Right renal cortex interstitium (tissue), 3 donors: ENCODE measurements around the gene C19orf25. TPM values are rescaled to one million over a fixed set of nuclear protein-coding genes. Genes with fewer than 3 reads are reported as not detected.

ENCODE experiments used
- DNase-seq, 3 donors: peaks; one replicate each; pipeline ENCODE4 v3.0.0-alpha.2; 2013; ENCODE audit warnings: low read depth in 3 of 3, low spot score in 2 of 3
- polyA plus RNA-seq, 3 donors: library from polyadenylated mRNA; unstranded; fragments of 120-200 nt; gene quantifications; one replicate each; pipeline ENCODE4 v1.2.1, GENCODE V29; 2013; ENCODE audit not compliant: insufficient read length in 3 of 3

C19orf25 gene
- polyA plus RNA-seq, 3 donors, result 17.4 to 21.2 (median 18.5) TPM

DNA sequence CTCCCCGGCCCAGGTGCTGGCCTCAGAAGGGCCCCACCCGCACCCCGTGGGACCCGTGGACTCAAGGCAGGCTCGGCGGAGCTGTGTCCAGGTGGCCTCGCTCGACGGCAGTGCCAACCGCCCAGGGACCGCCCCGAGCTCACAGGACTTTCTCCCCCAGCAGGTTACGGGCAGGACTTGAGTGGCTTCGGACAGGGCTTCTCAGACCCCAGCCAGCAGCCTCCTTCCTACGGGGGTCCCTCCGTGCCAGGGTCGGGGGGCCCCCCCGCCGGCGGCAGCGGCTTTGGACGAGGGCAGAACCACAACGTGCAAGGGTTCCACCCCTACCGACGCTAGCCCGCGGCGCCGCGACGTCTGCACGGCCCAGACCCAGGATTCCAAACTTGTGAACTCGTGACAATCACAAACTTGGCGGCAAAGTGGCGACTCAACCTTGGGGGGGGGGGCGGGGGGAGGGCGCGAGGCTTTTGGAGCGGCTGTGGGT is 44.4 kb downstream of the C19orf25 start:
- no peak for DNase-seq

DNA sequence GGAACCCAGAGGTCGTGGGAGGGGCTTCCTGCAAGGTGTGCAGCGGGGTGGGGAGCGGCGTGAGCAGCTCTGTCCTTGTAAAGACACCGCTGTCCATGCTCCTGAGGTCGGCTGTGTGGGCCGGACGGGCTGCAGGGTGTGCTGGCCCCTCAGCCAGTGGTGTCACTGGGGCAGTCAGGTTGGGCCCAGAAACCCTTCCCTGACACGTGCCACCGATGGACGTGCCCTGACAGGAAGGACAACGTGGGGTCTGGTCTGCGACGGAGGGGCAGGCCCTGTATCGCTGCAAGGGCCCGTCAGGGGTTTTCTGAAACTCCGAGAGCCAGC is 45.0 kb downstream of the C19orf25 start:
- no peak for DNase-seq

DNA sequence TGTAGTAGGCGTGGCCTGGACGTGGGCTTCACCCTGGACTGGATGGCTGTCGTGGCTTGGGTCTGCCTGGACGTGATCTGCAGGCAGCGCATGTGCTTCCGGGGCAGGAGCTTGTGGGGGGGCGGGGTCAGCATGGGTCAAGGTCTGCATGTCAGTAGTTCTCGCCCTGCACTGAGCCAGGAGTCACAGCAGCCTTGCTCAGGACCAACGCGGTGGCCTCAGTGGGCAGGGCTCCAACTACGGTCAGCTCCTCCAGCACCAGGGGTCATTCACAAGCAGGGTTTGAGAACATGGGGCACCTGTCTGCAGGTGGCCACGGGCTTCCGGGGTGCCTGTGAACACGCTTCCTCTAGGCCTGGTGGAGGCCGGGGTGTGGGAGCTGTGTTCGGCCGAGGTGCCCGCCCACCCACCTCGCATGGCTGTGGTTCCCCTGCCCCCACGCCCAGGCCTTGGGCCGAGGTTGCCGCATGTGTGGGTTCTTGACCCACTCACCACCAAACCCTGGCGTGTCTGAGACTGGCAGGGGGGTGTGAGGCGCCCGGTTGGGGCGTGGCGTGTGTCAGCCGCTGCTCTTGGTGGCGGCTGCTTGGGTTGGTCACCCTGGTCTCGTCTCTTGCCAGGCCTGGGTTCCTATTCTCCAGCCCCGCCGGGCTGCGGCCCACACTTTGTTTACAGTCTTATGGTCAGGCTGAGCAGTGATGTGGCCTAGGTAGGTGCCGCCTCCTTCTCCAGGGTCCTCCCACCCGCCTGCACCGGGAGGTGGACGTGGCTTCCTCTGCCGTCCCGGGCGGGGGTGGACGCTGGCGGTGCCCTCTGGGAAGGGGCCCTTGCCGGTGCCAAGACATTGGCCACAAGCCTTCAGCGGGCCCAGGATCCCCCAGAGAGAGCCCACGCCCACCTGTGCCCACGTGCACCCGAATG is 45.6 kb downstream of the C19orf25 start:
- no peak for DNase-seq

DNA sequence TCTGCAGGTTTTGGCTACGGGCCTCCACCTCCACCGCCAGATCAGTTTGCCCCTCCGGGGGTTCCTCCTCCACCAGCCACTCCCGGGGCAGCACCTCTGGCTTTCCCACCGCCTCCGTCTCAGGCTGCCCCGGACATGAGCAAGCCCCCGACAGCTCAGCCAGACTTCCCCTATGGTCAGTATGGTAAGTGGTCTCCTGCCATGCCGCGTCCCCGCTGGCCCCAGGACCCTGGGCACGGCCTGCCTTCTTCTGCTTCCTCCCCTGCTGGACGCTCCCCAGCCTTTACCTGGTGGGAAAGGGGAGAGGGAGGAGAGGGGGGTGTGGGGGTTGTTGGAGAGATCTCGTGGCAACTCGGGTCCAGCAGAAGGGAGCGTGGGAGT is 46.5 kb downstream of the C19orf25 start:
- no peak for DNase-seq

DNA sequence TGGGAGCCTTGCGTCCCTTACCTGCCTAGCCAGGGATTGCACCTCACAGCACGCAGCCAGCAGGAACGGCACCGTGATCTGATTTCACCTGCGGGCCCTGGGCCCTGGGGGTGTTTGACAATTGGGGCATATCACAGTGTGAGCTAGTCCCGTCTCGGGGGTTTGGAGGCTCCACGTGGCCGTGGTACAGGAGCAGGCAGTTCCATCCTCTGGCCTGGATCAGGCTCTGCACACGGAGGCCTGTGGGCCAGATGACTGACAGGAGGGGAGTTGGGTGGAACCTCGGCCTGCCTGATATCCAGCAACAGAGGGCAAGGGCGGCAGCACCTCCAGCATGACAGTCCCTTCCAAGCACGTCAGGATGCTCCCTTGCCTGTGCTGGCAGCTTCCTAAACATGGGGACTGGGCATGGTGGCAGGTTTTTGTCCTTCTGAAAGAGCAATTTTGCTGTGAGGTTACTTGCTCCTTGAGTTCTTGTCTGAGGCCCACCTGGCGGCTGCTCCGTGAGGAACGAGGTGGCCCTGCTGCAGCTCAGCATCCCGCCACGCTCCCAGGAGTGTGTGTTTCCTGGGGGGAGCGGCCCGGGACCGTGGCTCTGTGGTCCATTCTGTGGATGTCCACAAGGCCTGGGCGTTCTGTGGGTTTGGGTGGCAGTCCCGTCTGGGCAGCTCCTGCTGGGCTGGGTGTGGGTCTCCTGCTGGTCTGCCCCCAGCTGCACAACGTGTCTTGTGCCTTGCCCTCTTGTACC is 47.1 kb downstream of the C19orf25 start:
- DNase-seq, result no peak

DNA sequence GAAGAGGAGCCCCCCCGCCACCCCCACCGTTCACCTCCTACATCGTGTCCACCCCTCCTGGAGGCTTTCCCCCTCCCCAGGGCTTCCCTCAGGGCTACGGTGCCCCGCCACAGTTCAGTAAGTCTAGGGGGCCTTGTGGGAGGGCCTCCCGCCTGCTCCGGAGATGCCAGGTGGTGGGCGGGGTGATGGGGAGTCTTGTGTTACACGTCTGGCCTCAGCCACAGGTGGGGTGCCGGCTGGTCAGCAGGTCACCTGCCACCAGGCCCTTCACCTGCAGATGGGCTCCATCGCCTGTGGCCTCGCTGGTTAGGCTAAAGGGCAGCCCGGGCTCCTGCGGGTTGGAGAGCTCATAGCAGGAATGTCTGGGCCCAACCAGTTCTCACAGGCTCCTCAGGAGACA is 48.8 kb downstream of the C19orf25 start:
- no peak for DNase-seq

DNA sequence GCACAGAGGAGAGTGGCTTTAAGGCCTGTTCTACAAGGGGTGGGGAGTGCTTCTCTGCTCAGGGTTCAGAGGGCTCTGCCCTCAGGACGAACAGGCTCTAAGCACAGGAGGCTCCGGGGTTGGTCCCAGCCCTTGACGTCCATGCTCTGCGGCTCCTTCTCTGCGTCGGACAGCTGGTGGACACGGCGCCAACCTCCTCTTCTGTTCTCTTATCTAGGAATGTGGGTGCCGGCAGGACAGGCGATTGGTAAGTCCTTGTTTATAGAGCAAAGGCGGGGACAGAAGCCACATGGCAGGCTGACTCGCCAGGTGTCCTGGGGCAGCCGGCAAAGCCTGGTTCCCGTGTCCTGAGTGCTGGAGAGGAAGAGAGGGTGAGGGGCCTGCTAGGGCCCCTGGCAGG is 49.3 kb downstream of the C19orf25 start:
- DNase-seq, result no peak

DNA sequence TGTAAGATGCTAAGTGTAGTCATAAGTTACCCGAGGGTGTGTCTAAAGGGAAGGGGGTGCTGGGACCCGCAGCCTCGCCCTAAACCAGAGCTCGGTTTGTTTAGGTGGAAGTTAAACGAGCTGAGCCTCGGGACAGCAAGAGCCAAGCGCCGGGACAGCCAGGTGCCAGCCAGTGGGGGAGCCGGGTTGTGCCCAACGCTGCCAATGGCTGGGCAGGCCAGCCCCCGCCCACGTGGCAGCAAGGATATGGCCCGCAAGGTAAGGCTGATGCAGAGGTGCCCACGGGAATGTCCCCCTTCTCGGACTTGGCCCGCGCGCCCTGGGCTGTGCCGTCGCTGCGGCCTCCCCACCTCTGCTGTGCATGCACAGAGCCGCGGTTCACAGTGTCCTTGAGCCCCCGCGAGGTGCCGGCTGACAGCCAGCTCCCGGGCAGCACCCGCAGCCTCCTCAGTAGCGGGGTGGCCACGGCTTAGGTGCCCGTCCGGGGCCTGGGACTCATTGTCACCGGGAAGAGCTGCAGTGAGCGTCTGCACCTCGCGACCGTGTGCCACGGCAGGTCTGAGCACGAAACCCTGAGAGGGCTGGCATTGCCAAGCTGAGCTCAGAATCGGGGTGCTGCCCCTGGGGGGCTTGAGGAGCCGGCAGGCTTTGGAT is 50.1 kb downstream of the C19orf25 start:
- DNase-seq, result no peak

DNA sequence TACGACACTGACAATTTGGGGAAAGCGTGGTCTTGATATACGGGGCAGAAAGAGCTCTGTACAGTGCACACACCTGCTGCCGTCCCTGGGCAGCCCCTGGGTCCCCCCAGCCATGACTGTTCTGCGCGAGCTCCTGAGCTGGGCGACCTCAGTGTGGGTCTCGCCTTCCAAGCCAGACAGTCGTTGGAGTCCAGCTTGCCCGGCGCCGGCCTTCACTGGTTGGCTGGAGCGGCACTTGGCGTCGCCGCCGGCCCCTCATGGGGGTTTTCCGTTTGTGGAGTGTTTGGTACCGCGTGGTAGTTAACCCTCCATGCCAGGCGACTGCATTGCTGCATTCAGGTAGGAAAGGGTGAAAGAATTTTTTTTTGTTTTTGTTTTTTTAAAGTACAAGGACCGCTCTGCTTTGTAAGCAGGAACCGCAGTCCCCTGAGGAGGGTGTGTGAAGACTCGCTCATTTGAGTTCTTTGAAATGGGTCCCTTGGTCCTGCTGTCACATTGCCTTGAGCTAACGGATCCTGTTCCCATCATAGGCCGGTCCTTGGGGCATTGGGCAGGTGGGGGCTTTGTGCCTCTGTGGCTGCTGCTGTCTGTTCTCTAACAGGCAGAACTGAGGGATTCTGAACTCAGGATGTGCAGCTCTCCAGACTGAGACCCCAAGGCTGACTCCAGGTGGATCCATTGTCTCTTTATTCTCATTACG is 51.6 kb downstream of the C19orf25 start:
- no peak for DNase-seq

DNA sequence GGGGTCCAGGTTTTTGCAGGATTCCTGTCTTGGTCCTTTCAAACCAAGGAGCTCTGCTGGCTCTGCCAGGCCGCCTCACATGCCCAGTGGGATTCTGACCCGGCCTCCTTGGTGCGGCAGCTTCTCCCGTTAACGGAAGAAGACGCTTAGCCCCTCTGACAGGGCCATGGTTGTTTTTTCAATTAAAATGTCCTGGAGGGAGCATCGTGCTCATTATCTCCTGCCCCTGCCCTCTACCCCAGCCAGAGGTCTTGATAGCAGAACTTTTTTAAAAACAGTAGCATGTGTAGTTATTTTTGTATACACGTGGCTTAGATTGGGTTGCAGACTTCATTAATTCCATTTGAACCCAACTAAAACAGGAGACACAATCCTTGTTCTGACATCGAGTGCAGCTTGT is 52.3 kb downstream of the C19orf25 start:
- DNase-seq, result no peak

DNA sequence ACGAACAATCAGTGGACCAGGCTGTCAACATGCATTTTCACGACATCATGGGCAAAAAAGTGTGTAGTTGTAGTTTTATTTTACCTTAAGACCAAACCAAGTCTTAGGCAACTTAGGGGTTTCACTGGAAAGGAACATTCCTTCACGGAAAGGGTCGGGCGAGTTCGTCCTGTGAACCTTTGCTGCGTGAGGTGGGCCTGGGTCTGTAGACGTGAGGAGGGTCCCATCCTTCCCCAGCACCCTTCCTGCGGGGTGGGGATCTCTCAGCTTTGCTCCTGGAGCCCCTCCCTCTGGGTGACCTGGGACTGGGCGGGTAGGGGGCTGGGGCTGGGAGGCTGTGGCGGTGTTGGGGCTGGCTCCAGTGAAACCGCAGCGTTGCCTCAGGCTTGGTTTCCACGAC is 53.1 kb downstream of the C19orf25 start:
- no peak for DNase-seq

DNA sequence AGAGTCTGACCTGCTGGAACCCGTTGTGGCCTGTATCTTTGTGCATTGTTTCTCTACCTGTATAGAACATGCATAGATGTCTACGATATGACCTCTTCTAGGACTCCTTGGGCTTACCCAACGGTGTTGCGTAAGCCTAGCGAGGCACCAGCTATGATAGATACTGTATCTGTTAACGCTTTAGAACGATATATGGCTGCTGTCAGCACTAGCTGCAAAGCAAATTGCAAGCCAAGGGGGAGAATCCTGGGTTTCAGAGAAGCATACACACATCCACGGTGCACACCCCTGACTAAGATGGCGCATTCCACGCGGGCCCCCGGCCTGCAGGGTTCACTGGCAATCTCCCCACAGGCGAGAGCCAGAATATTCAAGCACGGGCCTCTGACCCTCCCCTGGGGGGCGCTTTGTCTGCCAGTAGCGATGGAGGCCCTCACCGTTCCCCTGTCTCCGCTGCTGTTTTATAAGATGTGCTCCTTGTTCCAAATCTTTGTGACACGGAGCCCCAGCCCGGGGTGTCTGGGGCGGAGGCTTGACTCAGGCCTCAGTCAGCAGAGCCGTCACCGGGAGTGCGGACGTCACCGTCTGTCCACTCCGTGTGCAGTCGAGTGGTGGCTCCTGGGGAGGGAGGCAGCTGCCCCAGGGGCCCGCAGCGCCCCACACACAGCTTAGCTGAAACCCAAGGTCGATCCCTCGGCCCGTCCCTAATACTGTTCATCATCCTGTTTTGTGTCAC is 53.7 kb downstream of the C19orf25 start:
- DNase-seq, result no peak

DNA sequence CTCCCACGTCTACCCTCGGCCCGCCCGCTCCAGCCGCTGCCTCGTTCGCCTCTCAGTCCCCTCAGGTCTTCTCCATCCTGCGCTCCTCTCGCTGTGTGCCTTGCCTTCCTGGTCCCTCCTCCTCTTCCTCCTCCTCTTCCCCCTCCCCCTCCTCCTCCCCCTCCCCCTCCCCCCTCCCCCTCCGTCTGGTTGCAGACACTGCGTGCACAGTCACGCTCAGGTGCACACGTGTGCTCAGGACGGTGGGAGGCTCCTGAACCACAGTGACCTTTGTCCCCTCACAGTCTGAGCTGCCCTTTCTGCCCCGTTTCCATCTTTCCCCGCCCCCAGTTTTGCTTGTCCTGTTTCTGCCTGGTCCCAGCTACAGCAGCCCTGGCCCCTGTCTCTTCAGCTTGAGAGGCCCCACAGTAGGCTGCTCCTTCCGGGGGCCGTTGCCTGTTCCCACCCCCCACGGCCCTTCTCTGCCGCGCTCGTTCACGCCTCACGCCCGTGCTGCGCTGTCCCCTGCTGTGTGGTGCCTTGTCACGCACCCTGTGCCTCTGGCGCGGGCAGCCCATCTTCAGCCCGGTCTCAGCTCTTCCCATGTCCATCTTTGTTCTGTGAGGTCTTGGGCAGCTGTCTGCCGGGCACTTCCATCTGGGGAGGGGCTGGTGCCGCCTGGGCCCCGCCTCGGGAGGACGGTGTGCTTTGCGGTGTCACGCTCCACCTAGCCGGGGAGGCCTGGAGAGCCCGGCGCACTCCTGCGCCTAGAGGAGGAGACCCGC is 54.6 kb downstream of the C19orf25 start:
- no peak for DNase-seq

DNA sequence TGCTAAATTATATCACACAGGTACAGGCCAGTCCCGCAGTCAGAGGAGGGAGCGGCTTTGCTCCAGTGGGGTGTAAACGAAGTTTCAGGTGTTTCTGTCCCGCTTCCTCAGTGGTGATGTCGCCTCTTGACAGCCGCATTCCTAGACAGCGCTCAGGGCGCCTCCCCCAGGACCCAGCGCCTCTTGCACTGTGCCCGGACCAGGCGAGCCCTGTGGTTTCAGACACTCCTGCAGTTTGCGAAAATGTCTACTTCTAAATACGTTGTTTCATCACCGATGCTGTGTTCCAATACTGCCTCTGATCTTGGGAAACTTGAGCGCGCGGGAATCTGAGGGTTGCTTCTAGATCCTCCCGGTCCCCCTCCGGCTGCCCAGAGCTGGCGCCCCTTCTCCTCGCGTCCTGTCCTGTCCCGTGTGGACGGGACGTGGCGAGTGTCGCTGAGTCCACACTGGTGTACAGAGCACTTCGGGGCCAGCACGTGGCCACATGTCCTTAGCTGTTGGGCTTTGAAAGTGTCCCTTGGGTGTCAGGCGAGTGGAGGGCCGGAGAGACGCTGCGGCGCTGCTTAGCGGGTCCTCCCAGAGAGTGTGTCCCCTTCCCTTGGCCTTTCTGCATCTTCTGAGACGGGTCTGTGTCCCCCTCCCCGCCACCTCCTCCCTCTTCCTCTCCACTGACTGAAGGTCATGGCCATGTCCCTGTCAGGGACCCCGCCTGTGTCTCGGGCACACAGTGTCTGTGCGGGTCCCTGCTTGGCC is 55.4 kb downstream of the C19orf25 start:
- DNase-seq, result no peak

Other genes with a start within 250 kb of the C19orf25 start
- gene CBARP, start 241.2 kb downstream of the C19orf25 start, polyA plus RNA-seq, result 1 to 10 TPM in 1 of 3 donors, under 1 TPM in 2; 0.78 to 1.8 (median 0.90) TPM
- 10 to 100 TPM; 65.9 to 89.4 (median 78.9) TPM for gene ATP5F1D, start 237.5 kb downstream of the C19orf25 start, polyA plus RNA-seq
- gene MIDN, start 230.6 kb downstream of the C19orf25 start, polyA plus RNA-seq, result 10 to 100 TPM; 38.0 to 41.7 (median 39.3) TPM
- gene CIRBP, start 209.9 kb downstream of the C19orf25 start, polyA plus RNA-seq, result 100 to 1,000 TPM; 737 to 892 (median 800) TPM
- gene FAM174C, start 203.7 kb downstream of the C19orf25 start, polyA plus RNA-seq, result 10 to 100 TPM; 12.7 to 17.3 (median 14.5) TPM
- gene EFNA2, start 193.3 kb downstream of the C19orf25 start, polyA plus RNA-seq, result 1 to 10 TPM; 1.3 to 2.1 (median 1.3) TPM
- gene NDUFS7, start 95.3 kb downstream of the C19orf25 start, polyA plus RNA-seq, result 10 to 100 TPM; 40.1 to 50.2 (median 42.7) TPM
- gene GAMT, start 77.7 kb downstream of the C19orf25 start, polyA plus RNA-seq, result 10 to 100 TPM; 22.2 to 25.9 (median 25.8) TPM
- 10 to 100 TPM; 69.2 to 70.7 (median 69.7) TPM for gene DAZAP1, start 71.6 kb downstream of the C19orf25 start, polyA plus RNA-seq
- 100 to 1,000 TPM; 540 to 667 (median 584) TPM for gene RPS15, start 40.8 kb downstream of the C19orf25 start, polyA plus RNA-seq
- 1 to 10 TPM in 2 of 3 donors, under 1 TPM in 1; 0.86 to 1.1 (median 1.0) TPM for gene APC2, start 29.1 kb downstream of the C19orf25 start, polyA plus RNA-seq
- 1 to 10 TPM; 2.7 to 4.4 (median 3.3) TPM for gene PCSK4, start 11.1 kb upstream of the C19orf25 start, polyA plus RNA-seq
- 10 to 100 TPM in 2 of 3 donors, 1 to 10 TPM in 1; 9.0 to 16.3 (median 13.3) TPM for gene REEP6, start 12.0 kb upstream of the C19orf25 start, polyA plus RNA-seq
- under 1 TPM; 0.52 to 0.61 (median 0.54) TPM for gene ADAMTSL5, start 33.8 kb upstream of the C19orf25 start, polyA plus RNA-seq
- gene PLK5, start 44.9 kb upstream of the C19orf25 start, polyA plus RNA-seq, result under 1 TPM; 0.07 to 0.16 (median 0.11) TPM
- gene MEX3D, start 89.1 kb upstream of the C19orf25 start, polyA plus RNA-seq, result 10 to 100 TPM; 16.7 to 20.2 (median 18.0) TPM
- 10 to 100 TPM; 38.1 to 45.5 (median 40.2) TPM for gene MBD3, start 113.7 kb upstream of the C19orf25 start, polyA plus RNA-seq
- 100 to 1,000 TPM in 1 of 3 donors, 10 to 100 TPM in 2; 81.1 to 117 (median 92.1) TPM for gene UQCR11, start 126.2 kb upstream of the C19orf25 start, polyA plus RNA-seq
- 10 to 100 TPM; 81.6 to 91.5 (median 87.9) TPM for gene TCF3, start 173.4 kb upstream of the C19orf25 start, polyA plus RNA-seq